GM12875 (cell line): Measurements from ENCODE around the gene GLIS1.

Source experiments
- H3K4me3 ChIP-seq: one replicate; pipeline ENCODE4 v1.5.1; 2011; ENCODE audit warnings: low read depth, low read length, control low read depth
- TF ChIP-seq, protein P1 (sequence below): IDR thresholded peaks from 2 replicates; pipeline ENCODE4 v1.5.1; 2011; ENCODE audit warnings: low read depth, mild to moderate bottlenecking, control low read depth, inconsistent platforms, low read length, moderate library complexity, borderline replicate concordance; ENCODE audit not compliant: insufficient read depth

GLIS1 gene

DNA sequence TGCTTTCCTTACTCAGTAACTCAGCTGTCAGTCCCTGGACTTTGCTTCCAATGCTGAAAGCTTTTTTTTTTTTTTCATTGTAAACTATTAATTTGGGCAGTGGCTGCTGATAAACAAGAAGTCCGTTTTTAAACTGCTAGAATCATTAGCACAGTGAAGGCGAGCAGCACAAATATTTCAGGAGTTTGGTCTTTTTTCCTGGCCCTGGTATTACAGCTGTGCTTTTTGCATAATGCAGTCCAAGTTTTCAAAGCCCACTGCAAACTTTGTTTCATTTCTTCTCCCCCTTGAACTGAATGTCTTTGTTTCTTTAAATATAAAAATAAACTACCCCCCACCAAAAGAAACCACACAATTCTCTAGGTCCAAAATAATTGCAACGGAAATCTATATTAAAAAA, 6.6 kb downstream of the GLIS1 start:
- TF ChIP-seq, protein P1, sequence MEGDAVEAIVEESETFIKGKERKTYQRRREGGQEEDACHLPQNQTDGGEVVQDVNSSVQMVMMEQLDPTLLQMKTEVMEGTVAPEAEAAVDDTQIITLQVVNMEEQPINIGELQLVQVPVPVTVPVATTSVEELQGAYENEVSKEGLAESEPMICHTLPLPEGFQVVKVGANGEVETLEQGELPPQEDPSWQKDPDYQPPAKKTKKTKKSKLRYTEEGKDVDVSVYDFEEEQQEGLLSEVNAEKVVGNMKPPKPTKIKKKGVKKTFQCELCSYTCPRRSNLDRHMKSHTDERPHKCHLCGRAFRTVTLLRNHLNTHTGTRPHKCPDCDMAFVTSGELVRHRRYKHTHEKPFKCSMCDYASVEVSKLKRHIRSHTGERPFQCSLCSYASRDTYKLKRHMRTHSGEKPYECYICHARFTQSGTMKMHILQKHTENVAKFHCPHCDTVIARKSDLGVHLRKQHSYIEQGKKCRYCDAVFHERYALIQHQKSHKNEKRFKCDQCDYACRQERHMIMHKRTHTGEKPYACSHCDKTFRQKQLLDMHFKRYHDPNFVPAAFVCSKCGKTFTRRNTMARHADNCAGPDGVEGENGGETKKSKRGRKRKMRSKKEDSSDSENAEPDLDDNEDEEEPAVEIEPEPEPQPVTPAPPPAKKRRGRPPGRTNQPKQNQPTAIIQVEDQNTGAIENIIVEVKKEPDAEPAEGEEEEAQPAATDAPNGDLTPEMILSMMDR = no peak
- H3K4me3 ChIP-seq = no peak overlapping the region

DNA sequence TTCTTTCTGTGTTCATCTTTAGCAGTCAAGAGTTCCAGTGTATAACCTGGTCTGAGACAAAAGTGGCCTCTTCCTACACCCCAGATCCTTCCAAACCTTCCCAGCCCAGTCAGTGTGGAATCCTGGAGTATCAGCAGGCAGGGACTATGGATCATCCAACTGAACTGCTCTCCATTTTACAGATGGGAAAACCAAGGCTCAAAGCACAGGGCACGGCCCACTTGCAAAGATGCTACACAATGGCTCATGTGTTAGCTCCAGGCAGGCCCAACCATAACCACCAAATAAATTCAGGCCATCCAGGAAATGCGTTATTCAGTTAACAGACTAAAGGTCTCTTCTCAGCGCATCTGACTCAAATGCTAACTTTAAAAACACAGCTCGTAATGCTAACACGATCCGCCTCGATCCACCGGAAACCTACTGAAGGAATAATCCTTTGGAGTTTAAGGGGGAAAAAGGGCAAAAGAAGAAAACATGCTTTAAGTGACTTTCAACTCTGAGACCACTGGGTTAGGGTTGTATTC, 7.1 kb downstream of the GLIS1 start:
- TF ChIP-seq, protein P1 = no peak
- no peak overlapping the region for H3K4me3 ChIP-seq

DNA sequence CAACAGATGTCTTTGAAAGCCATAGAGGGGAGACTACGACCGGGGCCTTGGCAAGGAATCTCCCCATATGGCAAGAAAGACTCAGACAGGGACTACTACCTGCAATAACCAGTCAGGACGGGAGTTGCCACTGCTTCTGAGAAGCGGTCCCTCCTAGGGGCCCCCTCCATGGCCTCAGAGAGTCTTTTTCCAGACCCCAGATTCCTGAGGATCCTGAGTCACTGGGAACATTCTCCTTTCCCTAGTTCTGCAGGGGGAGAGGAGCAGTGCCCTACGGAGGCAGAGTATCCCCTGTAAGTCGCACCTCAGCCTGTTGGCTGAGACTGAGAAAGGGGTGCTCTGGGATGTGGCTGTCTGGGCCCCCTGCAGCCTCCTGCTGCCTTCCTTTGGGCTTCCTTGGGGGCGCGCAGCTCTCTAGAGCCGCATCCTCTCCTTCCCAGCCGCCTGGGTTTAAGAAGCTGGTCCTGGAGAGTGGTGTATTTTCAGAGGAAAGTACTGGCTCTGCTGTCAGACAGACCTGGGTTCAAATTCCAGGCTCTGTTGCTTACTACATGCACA, 7.8 kb downstream of the GLIS1 start:
- H3K4me3 ChIP-seq = no peak overlapping the region
- TF ChIP-seq, protein P1 = no peak

DNA sequence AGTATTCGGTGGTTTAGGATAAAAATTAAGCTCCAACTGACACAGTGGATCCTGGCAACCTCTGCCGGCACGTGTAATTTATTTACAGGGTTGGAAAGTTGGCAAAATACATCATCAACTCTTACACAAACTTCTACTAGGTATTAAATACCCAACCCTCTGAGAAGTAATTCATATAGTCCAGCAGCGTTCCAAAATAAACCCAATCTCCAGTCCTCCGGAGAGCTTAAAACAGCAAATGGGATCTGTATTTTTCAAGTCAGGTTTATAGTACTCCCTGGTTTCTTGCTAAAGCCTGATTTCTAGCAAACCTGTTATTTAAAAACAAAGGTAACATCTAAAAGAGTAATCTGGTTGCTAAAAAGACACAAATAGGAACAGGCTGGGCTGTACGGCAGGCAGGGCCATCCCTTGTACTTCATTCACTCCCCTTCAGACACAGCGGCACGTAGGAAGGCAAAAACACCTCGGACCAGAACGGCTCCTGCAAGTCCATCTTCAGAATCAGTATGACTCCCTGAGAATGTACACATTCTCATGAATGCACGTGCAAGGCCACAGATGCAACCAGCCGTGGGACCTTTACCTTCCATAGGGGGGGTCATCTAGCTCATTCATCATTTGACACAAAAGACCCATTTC, 8.6 kb downstream of the GLIS1 start:
- H3K4me3 ChIP-seq = no peak overlapping the region
- TF ChIP-seq, protein P1 = no peak

DNA sequence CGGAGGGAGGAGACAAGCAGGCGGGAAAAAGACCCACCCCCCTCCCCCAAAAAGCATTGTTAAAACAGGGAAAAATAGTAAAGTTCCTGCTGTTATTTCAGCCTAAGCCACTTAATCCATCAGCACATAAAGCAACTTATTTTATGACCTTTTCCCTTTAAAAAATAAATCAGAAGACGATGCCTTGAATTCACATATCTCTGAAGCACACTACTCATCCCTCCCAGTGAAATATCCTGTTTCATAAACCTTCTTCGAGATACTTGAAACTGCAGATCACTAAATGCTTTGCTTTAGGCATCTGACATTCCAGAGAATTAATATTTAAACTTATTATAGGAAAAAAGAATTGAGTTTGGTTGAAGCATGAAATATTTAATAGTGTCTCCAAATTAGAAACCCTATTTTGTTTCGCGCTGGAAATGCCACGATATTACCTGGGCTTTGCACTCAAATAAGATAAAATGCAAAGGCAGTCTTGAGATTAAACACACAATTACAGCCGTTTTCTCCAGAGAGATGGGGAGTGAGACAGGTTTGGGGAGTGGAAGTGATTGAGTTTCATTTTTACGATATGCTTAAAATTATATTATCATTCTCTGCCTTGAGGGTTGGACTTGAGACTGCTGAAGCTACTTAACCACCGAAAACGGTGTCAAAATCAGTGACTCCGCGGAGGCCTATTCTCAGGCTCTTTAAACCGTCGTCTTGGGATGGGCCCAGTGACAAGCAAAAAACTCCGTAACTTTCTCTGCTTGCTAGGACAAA, 9.3 kb downstream of the GLIS1 start:
- TF ChIP-seq, protein P1 = no peak
- H3K4me3 ChIP-seq = no peak overlapping the region

DNA sequence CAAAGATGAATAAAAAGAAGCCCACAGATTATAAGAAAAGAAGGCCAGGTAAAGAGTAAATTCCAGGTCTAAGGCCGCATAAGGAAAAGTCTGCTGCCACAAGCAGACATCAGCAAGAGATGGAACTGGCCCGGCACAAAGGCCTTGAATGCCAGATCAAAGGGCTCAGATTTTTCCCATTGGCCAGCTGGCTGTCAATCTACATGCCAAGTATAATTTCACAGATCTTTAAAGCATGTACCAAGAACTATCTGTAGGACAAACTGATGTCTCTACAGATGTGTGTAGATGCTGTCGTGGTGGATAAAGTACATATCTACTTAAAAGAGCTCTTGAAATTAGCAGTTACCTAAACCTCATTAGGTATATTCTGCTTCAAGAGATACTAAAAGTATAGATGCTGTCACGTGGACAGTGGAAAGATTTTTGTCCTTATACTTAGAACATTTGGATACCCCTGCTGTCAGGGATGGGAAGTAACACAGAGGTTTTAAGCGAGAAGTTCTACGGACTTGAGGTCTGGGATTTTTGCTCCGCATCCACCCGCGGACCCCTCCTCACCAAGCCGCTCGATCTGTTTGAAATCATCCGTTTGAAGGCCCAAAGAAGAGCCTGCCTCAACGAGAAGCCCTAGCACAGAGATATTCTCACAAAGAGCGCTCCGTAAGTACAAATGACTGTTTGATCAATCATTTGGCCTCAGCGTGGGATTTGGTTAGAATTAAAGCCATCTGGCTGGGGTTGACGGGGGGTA, 10.1 kb downstream of the GLIS1 start:
- TF ChIP-seq, protein P1 = no peak

More for the DNA sequence above, 10.1 kb downstream of the GLIS1 start:
- H3K4me3 ChIP-seq = no peak overlapping the region
